Muscle layer of duodenum (tissue), 2 donors: ENCODE data around the gene WBP1L.
"Not testable (repeated sequence)": the region's sequence is repeated elsewhere in the genome, so short reads cannot be mapped to it uniquely, and the experiment has no call there.

Experiments
- H3K27ac ChIP-seq: one replicate; pipeline ENCODE4 v1.7.0; 2013; ENCODE audit warnings: mild to moderate bottlenecking, low read length
- H3K27me3 ChIP-seq: one replicate; pipeline ENCODE4 v1.7.0; 2013; ENCODE audit warnings: low read depth, mild to moderate bottlenecking, control low read depth, low read length
- H3K36me3 ChIP-seq, 2 donors: one replicate each; pipeline ENCODE4 v1.7.0; 2013; ENCODE audit warnings: low read length in 2 of 2, control low read depth in 1 of 2, mild to moderate bottlenecking in 1 of 2; ENCODE audit not compliant: insufficient read depth in 2 of 2, control insufficient read depth in 1 of 2
- H3K4me1 ChIP-seq, 2 donors: one replicate each; pipeline ENCODE4 v1.7.0; 2013; ENCODE audit warnings: low read length in 2 of 2, mild to moderate bottlenecking in 2 of 2, control low read depth in 1 of 2, moderate library complexity in 1 of 2; ENCODE audit not compliant: insufficient read depth in 2 of 2, control insufficient read depth in 1 of 2
- H3K4me3 ChIP-seq, 2 donors: one replicate each; pipeline ENCODE4 v1.7.0; 2013; ENCODE audit warnings: low read length in 2 of 2, low read depth in 1 of 2, mild to moderate bottlenecking in 1 of 2
- H3K9me3 ChIP-seq, 2 donors: one replicate each; pipeline ENCODE4 v1.7.0; 2013; ENCODE audit warnings: low read length in 2 of 2, control low read depth in 1 of 2, mild to moderate bottlenecking in 1 of 2; ENCODE audit not compliant: control insufficient read depth in 1 of 2
- donor health status: healthy.

The WBP1L gene

GRCh38 chr10:102742313-102742712, 1.4 kb upstream of the WBP1L start:
- not testable (repeated sequence) for H3K4me3 ChIP-seq, H3K36me3 ChIP-seq, H3K9me3 ChIP-seq, H3K27me3 ChIP-seq, H3K27ac ChIP-seq
- peaks cover 14 to 18% of the 10 kb centered on the region in 2 donors for H3K4me1 ChIP-seq

GRCh38 chr10:102743078-102743587, 615 bp upstream of the WBP1L start:
- peak overlapping the region; percentile 98 to 99 for H3K4me3 ChIP-seq

GRCh38 chr10:102744374-102745051, 765 bp downstream of the WBP1L start:
- Histone ChIP-seq H3K4me1 (peaks cover 10 to 18% of the 10 kb centered on the region in 2 donors), H3K36me3 (no peaks in the 10 kb centered on the region), H3K4me3 (peak overlapping the region; percentile 98 to 99), H3K27ac (peak overlapping the region; percentile 96), H3K27me3 (no peaks in the 10 kb centered on the region), H3K9me3 (no peaks in the 10 kb centered on the region)

More at GRCh38 chr10:102743078-102743587, 615 bp upstream of the WBP1L start:
- Histone ChIP-seq H3K4me1 (peaks cover 14 to 18% of the 10 kb centered on the region in 2 donors), H3K36me3 (no peaks in the 10 kb centered on the region), H3K27ac (no peak overlapping the region), H3K9me3 (no peaks in the 10 kb centered on the region), H3K27me3 (no peaks in the 10 kb centered on the region)

GRCh38 chr10:102745157-102745556, 1.4 kb downstream of the WBP1L start:
- Histone ChIP-seq H3K9me3 (no peaks in the 10 kb centered on the region), H3K36me3 (no peaks in the 10 kb centered on the region), H3K27ac (peak overlapping the region; percentile 96), H3K27me3 (no peaks in the 10 kb centered on the region), H3K4me1 (peaks cover 10 to 18% of the 10 kb centered on the region in 2 donors), H3K4me3 (peak overlapping the region; percentile 98 to 99)

- Histone ChIP-seq H3K36me3 (peaks cover 0 to 4% of the 10 kb centered on the region in 2 donors), H3K27ac (peak overlapping the region; percentile 88), H3K27me3 (no peaks in the 10 kb centered on the region), H3K4me1 (peaks cover 10 to 18% of the 10 kb centered on the region in 2 donors), H3K4me3 (no peak overlapping the region), H3K9me3 (no peaks in the 10 kb centered on the region)
Observed at GRCh38 chr10:102752266-102752930, 8.7 kb downstream of the WBP1L start.

GRCh38 chr10:102752934-102753664, 9.4 kb downstream of the WBP1L start:
- Histone ChIP-seq H3K36me3 (peaks cover 0 to 4% of the 10 kb centered on the region in 2 donors), H3K27ac (peak overlapping the region; percentile 88), H3K27me3 (no peaks in the 10 kb centered on the region), H3K4me1 (peaks cover 10 to 18% of the 10 kb centered on the region in 2 donors), H3K9me3 (no peaks in the 10 kb centered on the region), H3K4me3 (no peak overlapping the region)

GRCh38 chr10:102753718-102754117, 10.0 kb downstream of the WBP1L start:
- Histone ChIP-seq H3K27ac (peak overlapping the region; percentile 88), H3K27me3 (no peaks in the 10 kb centered on the region), H3K4me3 (no peak overlapping the region), H3K4me1 (peaks cover 10 to 18% of the 10 kb centered on the region in 2 donors), H3K36me3 (peaks cover 0 to 4% of the 10 kb centered on the region in 2 donors), H3K9me3 (no peaks in the 10 kb centered on the region)

GRCh38 chr10:102757323-102757722, 13.6 kb downstream of the WBP1L start:
- Histone ChIP-seq H3K27me3 (no peaks in the 10 kb centered on the region), H3K9me3 (no peaks in the 10 kb centered on the region), H3K4me1 (peaks cover 10 to 12% of the 10 kb centered on the region in 2 donors), H3K4me3 (no peak overlapping the region), H3K36me3 (peaks cover 0 to 4% of the 10 kb centered on the region in 2 donors), H3K27ac (no peak overlapping the region)

GRCh38 chr10:102758240-102758932, 14.6 kb downstream of the WBP1L start:
- no peaks in the 10 kb centered on the region for H3K9me3 ChIP-seq
- peaks cover 0 to 4% of the 10 kb centered on the region in 2 donors for H3K36me3 ChIP-seq
- no peak overlapping the region for H3K4me3 ChIP-seq
- H3K27me3 ChIP-seq = no peaks in the 10 kb centered on the region
- peaks cover 2 to 5% of the 10 kb centered on the region in 2 donors for H3K4me1 ChIP-seq
- peak overlapping the region; percentile 45 for H3K27ac ChIP-seq

- not testable (repeated sequence) for H3K27me3 ChIP-seq, H3K4me1 ChIP-seq, H3K9me3 ChIP-seq, H3K36me3 ChIP-seq, H3K4me3 ChIP-seq
- peak overlapping the region; percentile 45 for H3K27ac ChIP-seq
Observed at GRCh38 chr10:102758933-102759262, 15.2 kb downstream of the WBP1L start.
